ENCODE measurements around the gene METTL22. TPM values are rescaled to one million over a fixed set of nuclear protein-coding genes. Genes with fewer than 3 reads are reported as not detected.

METTL22 gene
- total RNA-seq, 4 donors from 2014 or later = 30.0 to 71.0 (median 53.9) TPM

DNA sequence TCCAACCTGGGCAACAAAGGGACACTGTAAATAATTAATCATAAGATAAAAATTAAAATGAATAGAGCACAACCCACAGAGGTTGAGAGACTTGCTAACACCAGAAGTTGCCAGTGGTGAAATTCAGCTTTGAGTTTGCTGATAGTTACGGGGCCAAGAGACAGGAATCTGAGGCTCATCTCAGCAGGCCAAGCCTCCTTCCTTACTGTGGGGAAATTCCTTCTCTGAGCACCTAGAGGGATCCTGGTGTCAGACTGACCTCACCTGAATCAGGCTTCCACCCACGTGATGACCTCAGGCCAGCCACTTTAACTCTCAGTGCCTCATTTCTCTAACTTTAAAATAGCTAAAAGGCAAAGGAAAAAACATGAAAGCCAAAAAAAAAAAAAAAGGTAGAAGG, 57.7 kb downstream of the METTL22 start:
- Histone ChIP-seq H3K4me3 (no peak overlapping the region), H3K27ac (no peak overlapping the region), H3K4me1 (peaks cover 5 to 9% (median 7%) of the 10 kb centered on the region in 4 donors), H3K27me3 (no peaks in the 10 kb centered on the region), H3K9me3 (no peaks in the 10 kb centered on the region), H3K36me3 (no peaks in the 10 kb centered on the region)
- in situ Hi-C loops (cut with MboI; ENCODE audit: low pct_ligation_motif_present in 1 of 4, low pct_unique_long_range_greater_than_20kb in 1 of 4, low sequenced_read_pairs in 3 of 4) (loop anchor here in 2 of 4 donors (10.0 to 25.0 kb wide), 3 partner anchors 106 to 458 kb away; partner anchors contain the start of genes PMM2 (in 1 of the 2) and TMEM186 (in 1 of the 2)), intact Hi-C loops (cut with DNase I; ENCODE audit: low total_unique reads) (no loop called here)
- no peak for TF ChIP-seq CTCF (IDR thresholded peaks at IDR 0.05)
- TF ChIP-seq POLR2A (IDR thresholded peaks at IDR 0.05) = no peak
- no peak for TF ChIP-seq EP300 (IDR thresholded peaks at IDR 0.05; ENCODE audit: low read depth)
- no peak for TF ChIP-seq POLR2AphosphoS5 (IDR thresholded peaks at IDR 0.05)
- DNase-seq = no peak
- WGBS, 2 donors (ENCODE audit: low coverage in 1 of 2) = 94 to 100% methylated on average over 1 to 2 of the region's 2 CpGs

DNA sequence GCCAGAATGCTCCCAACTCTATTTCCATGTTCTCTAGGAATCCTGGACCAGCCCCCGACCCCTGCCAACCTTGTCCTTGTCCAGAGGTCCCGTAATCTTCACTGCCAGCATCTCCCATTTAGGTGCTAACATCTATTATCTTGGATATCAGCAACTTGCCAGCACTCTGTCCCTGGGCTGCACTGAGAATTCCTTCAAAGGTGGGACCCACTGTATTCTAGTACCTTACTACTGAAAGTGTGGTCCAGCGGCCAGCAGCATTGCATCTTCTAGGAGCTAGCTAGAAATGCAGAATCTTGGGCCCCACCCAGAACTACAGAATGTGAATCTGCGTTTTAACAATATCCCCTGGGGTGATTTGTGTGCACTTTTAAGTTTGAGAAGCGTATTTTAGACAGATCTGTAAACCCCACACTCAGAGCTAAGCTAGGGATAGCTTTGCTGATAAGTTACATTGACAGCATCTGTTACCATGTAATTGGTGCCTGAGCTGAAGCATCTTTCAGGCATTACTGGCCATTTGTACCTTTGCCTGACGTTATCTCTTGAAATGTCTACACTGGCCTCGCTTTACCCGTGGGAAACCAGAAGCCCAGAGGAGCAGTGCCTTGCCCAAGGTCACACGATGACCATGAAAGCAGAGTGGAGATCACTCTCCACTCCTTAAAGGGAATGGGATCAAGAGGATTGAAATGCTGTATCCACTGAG, 61.2 kb downstream of the METTL22 start:
- DNase-seq = no peak
- Histone ChIP-seq H3K27ac (no peak overlapping the region), H3K9me3 (no peaks in the 10 kb centered on the region), H3K4me3 (no peak overlapping the region), H3K27me3 (no peaks in the 10 kb centered on the region), H3K36me3 (no peaks in the 10 kb centered on the region), H3K4me1 (peaks cover 0 to 11% (median 3%) of the 10 kb centered on the region in 4 donors)
- intact Hi-C loops (cut with DNase I; ENCODE audit: low total_unique reads) (no loop called here), in situ Hi-C loops (cut with MboI; ENCODE audit: low pct_ligation_motif_present in 1 of 4, low pct_unique_long_range_greater_than_20kb in 1 of 4, low sequenced_read_pairs in 3 of 4) (loop anchor here in 1 of 4 donors (25.0 kb wide), 1 partner anchor 455 kb away; no protein-coding TSS in a partner anchor)
- no peak for TF ChIP-seq CTCF (IDR thresholded peaks at IDR 0.05)
- no peak for TF ChIP-seq POLR2A (IDR thresholded peaks at IDR 0.05)
- TF ChIP-seq EP300 (IDR thresholded peaks at IDR 0.05; ENCODE audit: low read depth) = no peak
- no peak for TF ChIP-seq POLR2AphosphoS5 (IDR thresholded peaks at IDR 0.05)
- 77 to 84% methylated on average over 5 to 9 of the region's 9 CpGs for WGBS, 2 donors (ENCODE audit: low coverage in 1 of 2)

DNA sequence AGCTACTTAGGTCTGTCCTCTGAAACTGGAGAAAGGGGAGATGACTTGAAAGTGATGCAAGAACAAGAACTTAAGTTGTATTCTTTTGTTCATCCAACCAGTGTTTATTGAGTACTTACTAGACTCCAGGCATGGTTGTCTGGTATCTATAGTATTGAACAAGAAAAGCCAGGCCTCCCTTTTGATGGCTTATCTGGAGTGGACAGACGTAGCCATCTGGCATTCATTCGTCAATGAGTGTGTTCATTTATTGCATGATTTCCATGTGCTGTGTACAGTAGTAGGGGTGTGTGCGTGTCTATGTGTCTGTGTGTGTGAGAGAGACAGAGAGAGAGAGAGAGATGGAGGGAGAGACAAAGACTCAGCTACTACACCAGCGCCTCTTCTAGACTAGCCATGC, 62.1 kb downstream of the METTL22 start:
- in situ Hi-C loops (cut with MboI; ENCODE audit: low pct_ligation_motif_present in 1 of 4, low pct_unique_long_range_greater_than_20kb in 1 of 4, low sequenced_read_pairs in 3 of 4) (loop anchor here in 1 of 4 donors (25.0 kb wide), 1 partner anchor 454 kb away; no protein-coding TSS in a partner anchor), intact Hi-C loops (cut with DNase I; ENCODE audit: low total_unique reads) (no loop called here)
- no peaks in the 10 kb centered on the region for H3K36me3 ChIP-seq
- WGBS, 2 donors (ENCODE audit: low coverage in 1 of 2) = 75 to 76% methylated on average over 3 to 4 of the region's 4 CpGs
- H3K4me3 ChIP-seq = no peak overlapping the region
- DNase-seq = no peak
- H3K27ac ChIP-seq = no peak overlapping the region
- peaks cover 0 to 11% (median 3%) of the 10 kb centered on the region in 4 donors for H3K4me1 ChIP-seq
- TF ChIP-seq EP300 (IDR thresholded peaks at IDR 0.05; ENCODE audit: low read depth) (no peak), POLR2AphosphoS5 (IDR thresholded peaks at IDR 0.05) (no peak), CTCF (IDR thresholded peaks at IDR 0.05) (no peak), POLR2A (IDR thresholded peaks at IDR 0.05) (no peak)
- no peaks in the 10 kb centered on the region for H3K27me3 ChIP-seq
- no peaks in the 10 kb centered on the region for H3K9me3 ChIP-seq

DNA sequence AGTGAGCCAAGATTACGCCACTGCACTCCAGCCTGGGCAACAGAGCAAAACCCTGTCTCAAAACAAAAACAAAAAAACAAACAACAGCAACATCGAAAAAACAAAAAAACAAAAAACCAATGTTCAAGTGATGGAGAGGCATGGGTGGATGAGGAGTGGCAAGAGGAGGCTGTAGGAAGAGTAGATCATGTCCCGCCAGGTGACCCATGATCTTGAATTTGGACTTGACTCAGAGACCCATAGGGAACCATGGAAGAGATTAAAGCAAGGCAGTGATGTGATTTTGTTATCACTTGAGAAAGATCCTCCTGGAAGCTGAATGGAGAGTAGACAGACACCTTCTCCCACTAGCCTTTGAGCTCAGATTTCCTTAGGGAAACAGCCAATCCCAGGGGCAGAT, 64.1 kb downstream of the METTL22 start:
- Histone ChIP-seq H3K4me3 (no peak overlapping the region), H3K4me1 (peaks cover 0 to 11% (median 3%) of the 10 kb centered on the region in 4 donors), H3K27me3 (no peaks in the 10 kb centered on the region), H3K36me3 (no peaks in the 10 kb centered on the region), H3K27ac (no peak overlapping the region), H3K9me3 (peaks cover 7 to 11% of the 10 kb centered on the region in 2 donors)
- intact Hi-C loops (cut with DNase I; ENCODE audit: low total_unique reads) (no loop called here), in situ Hi-C loops (cut with MboI; ENCODE audit: low pct_ligation_motif_present in 1 of 4, low pct_unique_long_range_greater_than_20kb in 1 of 4, low sequenced_read_pairs in 3 of 4) (loop anchor here in 1 of 4 donors (25.0 kb wide), 1 partner anchor 452 kb away; no protein-coding TSS in a partner anchor)
- WGBS, 2 donors (ENCODE audit: low coverage in 1 of 2) = 70 to 96% methylated on average over 3 of the region's 3 CpGs
- no peak for DNase-seq
- TF ChIP-seq EP300 (IDR thresholded peaks at IDR 0.05; ENCODE audit: low read depth) (no peak), CTCF (IDR thresholded peaks at IDR 0.05) (no peak), POLR2A (IDR thresholded peaks at IDR 0.05) (no peak), POLR2AphosphoS5 (IDR thresholded peaks at IDR 0.05) (no peak)

Data from transverse colon (tissue), 4 donors.